ENCODE measurements around the gene TRMT13.

- TF ChIP-seq EZH2 (IDR thresholded peaks at IDR 0.05), result no peak
- no peak for TF ChIP-seq POLR2AphosphoS5 (IDR thresholded peaks at IDR 0.05; ENCODE audit: borderline replicate concordance, low read depth, low read length)
- TF ChIP-seq FOXP2 (optimal IDR thresholded peaks at IDR 0.05; ENCODE audit: control extremely low read depth, extremely low read length, insufficient read depth), result no peak
These were observed 14.9 kb downstream of the TRMT13 start for GRCh38 chr1:100147875-100148274.
